ENCODE data around the gene SLC35E1.

SLC35E1 gene

GRCh38 chr19:16524991-16525734 is 47.1 kb downstream of the SLC35E1 start:
- no peak for DNase-seq (ENCODE audit: low spot score)
- TF ChIP-seq, protein P1, sequence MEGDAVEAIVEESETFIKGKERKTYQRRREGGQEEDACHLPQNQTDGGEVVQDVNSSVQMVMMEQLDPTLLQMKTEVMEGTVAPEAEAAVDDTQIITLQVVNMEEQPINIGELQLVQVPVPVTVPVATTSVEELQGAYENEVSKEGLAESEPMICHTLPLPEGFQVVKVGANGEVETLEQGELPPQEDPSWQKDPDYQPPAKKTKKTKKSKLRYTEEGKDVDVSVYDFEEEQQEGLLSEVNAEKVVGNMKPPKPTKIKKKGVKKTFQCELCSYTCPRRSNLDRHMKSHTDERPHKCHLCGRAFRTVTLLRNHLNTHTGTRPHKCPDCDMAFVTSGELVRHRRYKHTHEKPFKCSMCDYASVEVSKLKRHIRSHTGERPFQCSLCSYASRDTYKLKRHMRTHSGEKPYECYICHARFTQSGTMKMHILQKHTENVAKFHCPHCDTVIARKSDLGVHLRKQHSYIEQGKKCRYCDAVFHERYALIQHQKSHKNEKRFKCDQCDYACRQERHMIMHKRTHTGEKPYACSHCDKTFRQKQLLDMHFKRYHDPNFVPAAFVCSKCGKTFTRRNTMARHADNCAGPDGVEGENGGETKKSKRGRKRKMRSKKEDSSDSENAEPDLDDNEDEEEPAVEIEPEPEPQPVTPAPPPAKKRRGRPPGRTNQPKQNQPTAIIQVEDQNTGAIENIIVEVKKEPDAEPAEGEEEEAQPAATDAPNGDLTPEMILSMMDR (IDR thresholded peaks at IDR 0.05; ENCODE audit: extremely low read depth, missing control alignments) = no peak

DNA sequence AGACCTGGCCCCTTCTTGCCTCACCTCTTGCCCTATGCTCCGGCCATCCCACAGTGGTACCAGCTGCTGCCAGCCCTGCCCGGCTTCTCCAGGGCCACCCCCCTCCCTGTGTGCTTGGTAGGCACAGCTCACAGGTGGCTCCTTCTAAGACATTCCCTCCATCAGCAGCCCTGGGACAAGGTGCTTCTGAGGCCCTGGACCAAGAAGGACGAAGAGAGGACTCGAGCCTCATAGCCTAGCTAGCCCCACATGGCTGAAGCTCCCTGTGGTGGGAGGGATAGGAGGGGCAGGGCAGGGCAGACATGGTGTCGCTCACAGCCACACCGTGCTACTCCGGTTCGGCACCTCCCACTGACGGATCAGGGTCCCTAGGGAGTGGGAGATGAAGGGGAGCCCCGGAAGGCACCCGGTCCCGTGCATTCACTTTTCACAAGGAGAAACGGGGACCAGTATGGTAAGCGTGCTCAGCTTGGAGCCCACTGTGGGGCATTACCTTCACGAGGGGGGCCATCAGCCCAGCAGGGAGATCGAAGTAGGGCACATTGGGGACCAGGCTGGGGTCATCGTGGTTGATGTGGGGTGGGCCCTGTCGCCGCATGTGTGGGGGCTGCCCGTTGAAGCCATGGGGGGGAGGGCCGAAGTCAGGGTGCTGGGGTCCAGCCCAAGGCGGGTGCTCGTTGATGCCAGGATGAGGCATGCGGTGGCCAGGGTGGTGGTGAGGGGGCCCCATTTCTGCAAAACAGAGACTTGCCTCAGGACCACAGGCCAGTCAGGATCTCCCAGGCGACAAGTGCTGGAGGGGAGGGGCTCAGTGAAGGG is 49.4 kb downstream of the SLC35E1 start:
- TF ChIP-seq, protein P1 (IDR thresholded peaks at IDR 0.05; ENCODE audit: extremely low read depth, missing control alignments) = no peak
- DNase-seq (ENCODE audit: low spot score) = no peak

GRCh38 chr19:16521715-16522289 is 50.4 kb downstream of the SLC35E1 start:
- DNase-seq (ENCODE audit: low spot score) = no peak
- TF ChIP-seq, protein P1 (IDR thresholded peaks at IDR 0.05; ENCODE audit: extremely low read depth, missing control alignments) = no peak

GRCh38 chr19:16520986-16521624 is 51.1 kb downstream of the SLC35E1 start:
- TF ChIP-seq, protein P1 (IDR thresholded peaks at IDR 0.05; ENCODE audit: extremely low read depth, missing control alignments) = no peak
- DNase-seq (ENCODE audit: low spot score) = no peak

GRCh38 chr19:16520074-16520973 is 51.9 kb downstream of the SLC35E1 start:
- TF ChIP-seq, protein P1 (IDR thresholded peaks at IDR 0.05; ENCODE audit: extremely low read depth, missing control alignments) = no peak

DNA sequence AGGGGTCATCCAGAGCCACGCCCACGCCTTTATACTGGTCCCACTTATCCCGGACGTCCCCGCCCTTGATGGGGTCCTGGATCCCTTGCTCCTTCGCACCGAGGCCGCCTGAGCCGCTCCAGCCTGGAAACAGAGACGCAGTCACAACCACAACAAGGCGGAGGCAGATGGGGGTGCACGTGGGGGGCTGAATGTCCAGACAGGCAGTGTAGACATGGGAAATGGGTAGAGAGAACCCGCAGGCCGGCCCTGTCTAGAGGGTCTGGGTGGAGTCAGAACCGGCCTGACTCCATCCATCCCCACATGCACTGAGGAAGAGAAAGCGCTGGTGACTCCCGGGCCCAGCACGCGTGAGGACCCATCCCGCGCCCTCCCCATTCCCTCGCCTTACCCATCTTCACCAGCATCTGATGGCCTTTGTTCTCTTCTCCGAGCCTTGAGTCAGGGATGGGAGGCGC is 53.0 kb downstream of the SLC35E1 start:
- peak; percentile 24 for DNase-seq (ENCODE audit: low spot score)
- TF ChIP-seq, protein P1 (IDR thresholded peaks at IDR 0.05; ENCODE audit: extremely low read depth, missing control alignments) = no peak

More at GRCh38 chr19:16520074-16520973, 51.9 kb downstream of the SLC35E1 start:
- no peak for DNase-seq (ENCODE audit: low spot score)

Measured in GM20000 (cell line).